ENCODE measurements around the gene MYO5C. TPM values are rescaled to one million over a fixed set of nuclear protein-coding genes. Genes with fewer than 3 reads are reported as not detected.

The MYO5C gene
- total and polyA plus RNA-seq, 10 of the 15 experiments (the other 5 are each of a cell fraction or from before 2014, with no cell fraction given): 0.29 to 1.3 (median 0.75) TPM

DNA sequence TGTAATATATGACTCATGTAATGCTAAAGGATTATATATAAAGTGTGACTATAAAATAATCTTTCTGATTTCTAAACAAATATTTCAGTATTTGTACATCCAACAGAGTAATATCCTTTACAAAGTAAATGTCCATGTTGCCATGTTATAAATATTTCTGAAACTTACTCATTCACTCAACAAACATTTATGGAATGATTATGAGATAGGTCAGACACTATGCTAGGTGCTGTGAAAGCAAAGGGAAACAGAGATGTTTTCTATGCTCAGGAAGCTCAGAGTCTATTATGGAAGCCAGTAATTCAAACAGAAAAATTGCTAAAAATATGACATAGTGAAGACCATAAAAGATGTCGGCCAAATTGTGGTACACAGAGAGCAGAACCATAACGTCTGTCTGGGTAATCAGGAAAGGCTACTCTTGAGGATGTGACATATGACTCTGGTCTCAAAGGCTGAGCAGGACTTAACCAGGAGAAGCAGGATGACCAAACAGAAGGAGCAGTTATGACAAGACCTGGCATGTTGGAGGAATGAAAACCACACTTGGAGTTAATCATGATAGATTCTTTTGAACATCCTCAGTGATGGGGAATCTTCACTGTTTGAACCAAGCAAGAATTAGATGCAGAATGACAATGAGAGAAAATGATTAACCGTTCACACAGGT, 39.0 kb upstream of the MYO5C start (continued):
- TF ChIP-seq, protein P1, sequence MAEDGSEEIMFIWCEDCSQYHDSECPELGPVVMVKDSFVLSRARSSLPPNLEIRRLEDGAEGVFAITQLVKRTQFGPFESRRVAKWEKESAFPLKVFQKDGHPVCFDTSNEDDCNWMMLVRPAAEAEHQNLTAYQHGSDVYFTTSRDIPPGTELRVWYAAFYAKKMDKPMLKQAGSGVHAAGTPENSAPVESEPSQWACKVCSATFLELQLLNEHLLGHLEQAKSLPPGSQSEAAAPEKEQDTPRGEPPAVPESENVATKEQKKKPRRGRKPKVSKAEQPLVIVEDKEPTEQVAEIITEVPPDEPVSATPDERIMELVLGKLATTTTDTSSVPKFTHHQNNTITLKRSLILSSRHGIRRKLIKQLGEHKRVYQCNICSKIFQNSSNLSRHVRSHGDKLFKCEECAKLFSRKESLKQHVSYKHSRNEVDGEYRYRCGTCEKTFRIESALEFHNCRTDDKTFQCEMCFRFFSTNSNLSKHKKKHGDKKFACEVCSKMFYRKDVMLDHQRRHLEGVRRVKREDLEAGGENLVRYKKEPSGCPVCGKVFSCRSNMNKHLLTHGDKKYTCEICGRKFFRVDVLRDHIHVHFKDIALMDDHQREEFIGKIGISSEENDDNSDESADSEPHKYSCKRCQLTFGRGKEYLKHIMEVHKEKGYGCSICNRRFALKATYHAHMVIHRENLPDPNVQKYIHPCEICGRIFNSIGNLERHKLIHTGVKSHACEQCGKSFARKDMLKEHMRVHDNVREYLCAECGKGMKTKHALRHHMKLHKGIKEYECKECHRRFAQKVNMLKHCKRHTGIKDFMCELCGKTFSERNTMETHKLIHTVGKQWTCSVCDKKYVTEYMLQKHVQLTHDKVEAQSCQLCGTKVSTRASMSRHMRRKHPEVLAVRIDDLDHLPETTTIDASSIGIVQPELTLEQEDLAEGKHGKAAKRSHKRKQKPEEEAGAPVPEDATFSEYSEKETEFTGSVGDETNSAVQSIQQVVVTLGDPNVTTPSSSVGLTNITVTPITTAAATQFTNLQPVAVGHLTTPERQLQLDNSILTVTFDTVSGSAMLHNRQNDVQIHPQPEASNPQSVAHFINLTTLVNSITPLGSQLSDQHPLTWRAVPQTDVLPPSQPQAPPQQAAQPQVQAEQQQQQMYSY (CRISPR knock-in tag; IDR thresholded peaks at IDR 0.05): no peak
- no peak for TF ChIP-seq NBN (IDR thresholded peaks at IDR 0.05)
- TF ChIP-seq, protein P2, sequence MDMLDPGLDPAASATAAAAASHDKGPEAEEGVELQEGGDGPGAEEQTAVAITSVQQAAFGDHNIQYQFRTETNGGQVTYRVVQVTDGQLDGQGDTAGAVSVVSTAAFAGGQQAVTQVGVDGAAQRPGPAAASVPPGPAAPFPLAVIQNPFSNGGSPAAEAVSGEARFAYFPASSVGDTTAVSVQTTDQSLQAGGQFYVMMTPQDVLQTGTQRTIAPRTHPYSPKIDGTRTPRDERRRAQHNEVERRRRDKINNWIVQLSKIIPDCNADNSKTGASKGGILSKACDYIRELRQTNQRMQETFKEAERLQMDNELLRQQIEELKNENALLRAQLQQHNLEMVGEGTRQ (IDR thresholded peaks at IDR 0.05; ENCODE audit: borderline replicate concordance, low read depth, low read length): no peak

DNA sequence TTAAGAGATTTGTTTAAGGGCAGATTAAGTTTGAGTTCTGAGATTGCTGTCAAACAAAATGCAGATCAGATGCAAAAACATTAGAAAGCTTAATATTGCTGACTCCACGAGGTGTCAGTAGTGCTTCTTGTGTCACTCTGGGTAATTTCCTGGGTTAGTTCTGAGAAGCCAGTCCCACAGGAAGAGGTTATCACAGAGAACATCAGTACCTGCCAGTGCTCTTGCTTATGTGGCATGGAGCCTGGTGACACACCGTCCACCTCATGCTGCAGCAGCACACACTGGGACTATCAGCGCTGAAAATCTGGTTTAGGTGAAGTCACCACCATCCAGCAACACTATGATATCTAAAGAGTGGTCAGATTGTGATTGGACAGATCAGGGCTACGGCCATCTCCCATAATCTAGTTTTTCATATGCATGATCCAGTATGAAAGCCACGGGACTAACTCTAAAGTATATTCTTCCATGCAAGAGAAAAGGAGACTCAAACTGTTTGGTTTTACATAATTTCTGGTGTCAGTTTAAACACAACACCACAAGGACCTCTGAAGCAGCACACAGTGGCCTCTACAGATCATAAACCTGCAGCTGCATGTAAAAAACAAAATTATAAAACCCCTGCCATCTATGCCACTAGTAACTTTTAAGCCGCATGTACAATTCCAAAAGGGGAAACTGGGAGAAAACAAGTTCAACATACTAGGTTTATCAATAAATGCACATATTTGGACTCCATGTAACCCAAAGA, 36.1 kb upstream of the MYO5C start:
- 0 out of 2 replicates have a peak overlapping the region, but pooled peaks have one; percentile 27 for H3K4me2 ChIP-seq (ENCODE audit: control insufficient read depth, insufficient read depth)
- in situ Hi-C loops (cut with MboI) (no loop called here), intact Hi-C loops (cut with micrococcal nuclease; ENCODE audit: unreplicated experiment) (loop anchor here (1.0 to 5.0 kb wide), 8 partner anchors 75 to 404 kb away; partner anchors contain the start of genes ARPP19, ATOSA and MYO5A)
- SMC1A ChIA-PET (ENCODE audit: uncharacterized antibody, unreplicated experiment): interaction anchor here (0.6 to 8.0 kb wide), 44 partner anchors 9 to 447 kb away, joined by 3 to 81 read pairs (median 4); no protein-coding TSS in a partner anchor
- H3K9ac ChIP-seq (ENCODE audit: control insufficient read depth, insufficient read depth, low read length): no peak overlapping the region
- H3K79me2 ChIP-seq (ENCODE audit: control insufficient read depth, insufficient read depth, low read length): no peaks in the 10 kb centered on the region
- BruUV-seq (replicated peaks): no TSS peak
- WGBS (ENCODE audit: insufficient coverage, insufficient replicate concordance, low lambda C conversion rate, missing lambda C conversion rate): under 1% methylated on average over 6 of the region's 6 CpGs
- H3K4me1 ChIP-seq (ENCODE audit: control insufficient read depth, insufficient read depth, low read length): peaks cover 15% of the 10 kb centered on the region
- peak; percentile 91 for FAIRE-seq
- peaks cover 5 to 16% of the 10 kb centered on the region in 2 experiments for H3K36me3 ChIP-seq (ENCODE audit: control insufficient read depth in 2 of 2, insufficient read depth in 2 of 2, low read length in 1 of 2)
- no peaks in the 10 kb centered on the region for H3K9me3 ChIP-seq (replicated peaks; ENCODE audit: control insufficient read depth, insufficient read depth, low read length)
- H3K4me3 ChIP-seq: no peak overlapping the region
- POLR2A ChIA-PET: interaction anchor here (0.8 kb wide), 1 partner anchor 132 kb away, joined by 4 read pairs; no protein-coding TSS in a partner anchor
- CTCF ChIA-PET: interaction anchor here (0.6 to 5.1 kb wide), 44 partner anchors 9 to 406 kb away, joined by 3 to 52 read pairs (median 4); partner anchors contain the start of gene MYO5A
- no peaks in the 10 kb centered on the region for H3K27me3 ChIP-seq (replicated peaks in 1 of 2; ENCODE audit: control insufficient read depth in 2 of 2, insufficient read depth in 2 of 2, low read length in 1 of 2)
- peak; percentile 99 for ATAC-seq
- H4K20me1 ChIP-seq (ENCODE audit: control insufficient read depth, insufficient read depth): no peaks in the 10 kb centered on the region
- H3K27ac ChIP-seq (ENCODE audit: control insufficient read depth, insufficient read depth): peak overlapping the region; percentile 22
- RAD21 ChIA-PET (ENCODE audit: unreplicated experiment): interaction anchor here (0.6 to 3.8 kb wide), 36 partner anchors 16 to 406 kb away, joined by 3 to 49 read pairs (median 4); partner anchors contain the start of genes ARPP19 and MYO5A
- peak; percentile 87 for DNase-seq (ENCODE audit: low read depth, low spot score)
- peak overlapping the region; percentile 84 for H2AFZ ChIP-seq (ENCODE audit: control insufficient read depth, low read depth, low read length)
- TF ChIP-seq GATAD2B (conservative IDR thresholded peaks at IDR 0.05; ENCODE audit: low read depth) (no peak), SIN3A (IDR thresholded peaks at IDR 0.05; ENCODE audit: low read depth, low read length) (no peak), BCL11A (IDR thresholded peaks at IDR 0.05; ENCODE audit: low read depth, low read length) (no peak), NR2F1 (conservative IDR thresholded peaks at IDR 0.05) (no peak), STAT3 (IDR thresholded peaks at IDR 0.05; ENCODE audit: low read depth, low read length) (peak; percentile 64; the same call in 1 of the 2 replicates), WRNIP1 (IDR thresholded peaks at IDR 0.05; ENCODE audit: borderline replicate concordance, low read depth, low read length) (0 out of 2 replicates have a peak, but pooled peaks have one; percentile 62), ZNF24 (IDR thresholded peaks at IDR 0.05) (no peak)
- TF ChIP-seq, protein P3, sequence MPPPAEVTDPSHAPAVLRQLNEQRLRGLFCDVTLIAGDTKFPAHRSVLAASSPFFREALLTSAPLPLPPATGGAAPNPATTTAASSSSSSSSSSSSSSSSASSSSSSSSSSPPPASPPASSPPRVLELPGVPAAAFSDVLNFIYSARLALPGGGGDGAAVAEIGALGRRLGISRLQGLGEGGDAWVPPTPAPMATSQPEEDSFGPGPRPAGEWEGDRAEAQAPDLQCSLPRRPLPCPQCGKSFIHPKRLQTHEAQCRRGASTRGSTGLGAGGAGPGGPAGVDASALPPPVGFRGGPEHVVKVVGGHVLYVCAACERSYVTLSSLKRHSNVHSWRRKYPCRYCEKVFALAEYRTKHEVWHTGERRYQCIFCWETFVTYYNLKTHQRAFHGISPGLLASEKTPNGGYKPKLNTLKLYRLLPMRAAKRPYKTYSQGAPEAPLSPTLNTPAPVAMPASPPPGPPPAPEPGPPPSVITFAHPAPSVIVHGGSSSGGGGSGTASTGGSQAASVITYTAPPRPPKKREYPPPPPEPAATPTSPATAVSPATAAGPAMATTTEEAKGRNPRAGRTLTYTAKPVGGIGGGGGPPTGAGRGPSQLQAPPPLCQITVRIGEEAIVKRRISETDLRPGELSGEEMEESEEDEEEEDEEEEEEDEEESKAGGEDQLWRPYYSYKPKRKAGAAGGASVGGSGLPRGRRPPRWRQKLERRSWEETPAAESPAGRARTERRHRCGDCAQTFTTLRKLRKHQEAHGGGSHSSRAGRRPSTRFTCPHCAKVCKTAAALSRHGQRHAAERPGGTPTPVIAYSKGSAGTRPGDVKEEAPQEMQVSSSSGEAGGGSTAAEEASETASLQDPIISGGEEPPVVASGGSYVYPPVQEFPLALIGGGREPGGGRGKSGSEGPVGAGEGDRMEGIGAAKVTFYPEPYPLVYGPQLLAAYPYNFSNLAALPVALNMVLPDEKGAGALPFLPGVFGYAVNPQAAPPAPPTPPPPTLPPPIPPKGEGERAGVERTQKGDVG (CRISPR knock-in tag; IDR thresholded peaks at IDR 0.05): no peak
- TF ChIP-seq, protein P4, sequence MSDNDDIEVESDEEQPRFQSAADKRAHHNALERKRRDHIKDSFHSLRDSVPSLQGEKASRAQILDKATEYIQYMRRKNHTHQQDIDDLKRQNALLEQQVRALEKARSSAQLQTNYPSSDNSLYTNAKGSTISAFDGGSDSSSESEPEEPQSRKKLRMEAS (IDR thresholded peaks at IDR 0.05; ENCODE audit: low read depth, low read length): no peak

Data from GM12878 (cell line).